ENCODE results near the gene CLSTN2. TPM values are rescaled to one million over a fixed set of nuclear protein-coding genes. Genes with fewer than 3 reads are reported as not detected.

CLSTN2 gene
- total and polyA plus RNA-seq, 2 of the 4 experiments (the other 2 are of a cell fraction): under 0.01 to 0.07 TPM

- WGBS, 2 experiments (ENCODE audit: extremely low coverage in 2 of 2, insufficient read length in 1 of 2): no CpG with 5 or more reads among the region's 5 CpGs
- H3K9me1 ChIP-seq (ENCODE audit: insufficient read depth, low read length): no peaks in the 10 kb centered on the region
- POLR2A ChIA-PET (ENCODE audit: unreplicated experiment): no interaction called here
- H3K79me1 ChIP-seq (ENCODE audit: low read depth in 1 of 2, low read length in 2 of 2): no peaks in the 10 kb centered on the region
- H4K8ac ChIP-seq (ENCODE audit: low read depth in 2 of 2, low read length in 2 of 2): no peak overlapping the region
- H3K23ac ChIP-seq (ENCODE audit: low read depth, low read length): no peak overlapping the region
- H2BK5ac ChIP-seq (ENCODE audit: low read depth, low read length, poor library complexity, severe bottlenecking): no peak overlapping the region
- no peak overlapping the region for H3K4me2 ChIP-seq (ENCODE audit: low read depth, low read length)
- no peak overlapping the region for H3K9ac ChIP-seq (ENCODE audit: low read depth, low read length)
- no peaks in the 10 kb centered on the region for H4K20me1 ChIP-seq (ENCODE audit: insufficient read depth, low read length)
- TF ChIP-seq CTCF (conservative IDR thresholded peaks at IDR 0.05; ENCODE audit: low read depth, low read length) (peak; percentile 43), POLR2A (IDR thresholded peaks at IDR 0.05; ENCODE audit: low read depth, low read length) (no peak), RAD21 (IDR thresholded peaks at IDR 0.05; ENCODE audit: low read length) (peak; percentile 30; the same call in 1 of the 2 replicates), CHD1 (IDR thresholded peaks at IDR 0.05; ENCODE audit: low read depth, low read length) (no peak), SMC3 (IDR thresholded peaks at IDR 0.05; ENCODE audit: low read depth, low read length) (peak; percentile 38)
- no peak overlapping the region for H3K4ac ChIP-seq (ENCODE audit: low read depth, low read length)
- CTCF ChIA-PET: interaction anchor here (0.7 to 1.1 kb wide), 2 partner anchors 14 to 550 kb away, joined by 3 read pairs; no protein-coding TSS in a partner anchor
- no peak overlapping the region for H4K5ac ChIP-seq (ENCODE audit: low read depth, low read length)
- no peaks in the 10 kb centered on the region for H3K27me3 ChIP-seq (ENCODE audit: control insufficient read depth, insufficient read depth, low read length)
- peak; percentile 11 for DNase-seq
- in situ Hi-C loops (cut with MboI; ENCODE audit: low sequenced_read_pairs): no loop called here
- no peak overlapping the region for H2BK20ac ChIP-seq (ENCODE audit: low read depth, low read length)
- H3K4me3 ChIP-seq (ENCODE audit: insufficient read depth, low read depth, low read length): no peak overlapping the region
- intact Hi-C loops (cut with micrococcal nuclease): loop anchor here (2.0 kb wide), 1 partner anchor 734 kb away; no protein-coding TSS in a partner anchor
- H3K14ac ChIP-seq (replicated peaks; ENCODE audit: low read depth, low read length): no peak overlapping the region
- no peak overlapping the region for H2AK9ac ChIP-seq (replicated peaks; ENCODE audit: low read depth, low read length, poor library complexity)
- no peak overlapping the region for H4K91ac ChIP-seq (ENCODE audit: insufficient read depth, low read depth, low read length)
- no peaks in the 10 kb centered on the region for H3K4me1 ChIP-seq (ENCODE audit: control insufficient read depth, insufficient read depth, low read length)
- H3K56ac ChIP-seq (ENCODE audit: extremely low read depth, insufficient read depth, low read length): no peak overlapping the region
- no peaks in the 10 kb centered on the region for H3K36me3 ChIP-seq (ENCODE audit: control insufficient read depth, insufficient read depth, low read length)
- dilution Hi-C loops (cut with HindIII; ENCODE audit: low sequenced_read_pairs, unreplicated experiment): no loop called here
- ATAC-seq (ENCODE audit: low read depth): 0 out of 2 replicates have a peak, but pooled peaks have one; percentile 37
- no peak overlapping the region for H3K27ac ChIP-seq (ENCODE audit: insufficient read depth, low read length)
- no peak overlapping the region for H2AFZ ChIP-seq (replicated peaks; ENCODE audit: low read length, poor library complexity)
- no peak overlapping the region for H2AK5ac ChIP-seq (ENCODE audit: low read depth, low read length)
- BruUV-seq (replicated peaks): no TSS peak
- no peak overlapping the region for H3K18ac ChIP-seq (ENCODE audit: low read depth, low read length)
- H2BK120ac ChIP-seq (ENCODE audit: low read depth, low read length): no peak overlapping the region
- H3K9me3 ChIP-seq (ENCODE audit: control insufficient read depth, insufficient read depth, low read length): no peaks in the 10 kb centered on the region
- H2BK15ac ChIP-seq (ENCODE audit: low read depth, low read length): no peak overlapping the region
Measured at GRCh38 chr3:140128631-140129030, 193.6 kb downstream of the CLSTN2 start.

Data from IMR-90 (cell line).